ENCODE results near the gene HCRT.
"Not testable (repeated sequence)": the region's sequence is repeated elsewhere in the genome, so short reads cannot be mapped to it uniquely, and the experiment has no call there.

HCRT gene

GRCh38 chr17:42179335-42179734, 5.9 kb downstream of the HCRT start:
- no peak for DNase-seq

- no peak for DNase-seq
These were observed 6.4 kb downstream of the HCRT start for GRCh38 chr17:42178817-42179216.

GRCh38 chr17:42177684-42178083, 7.6 kb downstream of the HCRT start:
- DNase-seq = no peak

GRCh38 chr17:42174126-42174783, 11.0 kb downstream of the HCRT start:
- no peak for DNase-seq

GRCh38 chr17:42171831-42172230, 13.4 kb downstream of the HCRT start:
- DNase-seq = no peak

GRCh38 chr17:42169351-42169750, 15.9 kb downstream of the HCRT start:
- DNase-seq = no peak

GRCh38 chr17:42167807-42168206, 17.4 kb downstream of the HCRT start:
- no peak for DNase-seq

GRCh38 chr17:42166196-42166763, 19.0 kb downstream of the HCRT start:
- no peak for DNase-seq

- no peak for DNase-seq
These were observed 19.5 kb downstream of the HCRT start for GRCh38 chr17:42165751-42166150.

GRCh38 chr17:42163696-42164407, 21.4 kb downstream of the HCRT start:
- no peak for DNase-seq

- DNase-seq = peak; percentile 40
These were observed 22.1 kb downstream of the HCRT start for GRCh38 chr17:42163113-42163512.

- no peak for DNase-seq
These were observed 24.7 kb downstream of the HCRT start for GRCh38 chr17:42160531-42160910.

- DNase-seq = no peak
These were observed 25.3 kb downstream of the HCRT start for GRCh38 chr17:42159796-42160530.

- DNase-seq = no peak
These were observed 29.6 kb downstream of the HCRT start for GRCh38 chr17:42155614-42156045.

GRCh38 chr17:42153919-42154742, 31.1 kb downstream of the HCRT start:
- no peak for DNase-seq

GRCh38 chr17:42146911-42147607, 38.2 kb downstream of the HCRT start:
- DNase-seq = no peak

GRCh38 chr17:42143138-42143537, 42.1 kb downstream of the HCRT start:
- DNase-seq = not testable (repeated sequence)

- DNase-seq = no peak
These were observed 42.8 kb downstream of the HCRT start for GRCh38 chr17:42142371-42142896.

- no peak for DNase-seq
These were observed 43.9 kb downstream of the HCRT start for GRCh38 chr17:42141382-42141781.

GRCh38 chr17:42140690-42141089, 44.6 kb downstream of the HCRT start:
- not testable (repeated sequence) for DNase-seq

- no peak for DNase-seq
These were observed 46.3 kb downstream of the HCRT start for GRCh38 chr17:42138749-42139492.

Data from activated T-cell treated with anti-CD3 and anti-CD28 coated beads, Interleukin-2, amount 50 U/mL, for 1 hour (primary cell).